Chondrocyte (in vitro differentiated cells): ENCODE measurements around the gene AP3B2. TPM values are rescaled to one million over a fixed set of nuclear protein-coding genes. Genes with fewer than 3 reads are reported as not detected.

ENCODE experiments used
- DNase-seq: peaks from one replicate; pipeline ENCODE4 v3.0.0; 2021; ENCODE audit warnings: mixed read lengths, low spot score
- H3K27ac Mint-ChIP-seq: one replicate; pipeline ENCODE4 v1.8.0; 2021; ENCODE audit warnings: mild to moderate bottlenecking, moderate library complexity, mixed read lengths; ENCODE audit not compliant: unreplicated experiment
- H3K27me3 Mint-ChIP-seq: 2 replicates; pipeline ENCODE4 v1.8.0; 2021; ENCODE audit warnings: low read depth, mixed read lengths
- H3K36me3 Mint-ChIP-seq: 2 replicates; pipeline ENCODE4 v1.8.0; 2021; ENCODE audit warnings: low read depth, mixed read lengths
- H3K4me1 Mint-ChIP-seq: 2 replicates; pipeline ENCODE4 v1.8.0; 2021; ENCODE audit warnings: low read depth, mild to moderate bottlenecking, mixed read lengths
- H3K4me3 Mint-ChIP-seq: one replicate; pipeline ENCODE4 v1.8.0; 2021; ENCODE audit warnings: mild to moderate bottlenecking, moderate library complexity, mixed read lengths; ENCODE audit not compliant: unreplicated experiment
- H3K9me3 Mint-ChIP-seq: 2 replicates; pipeline ENCODE4 v1.8.0; 2021; ENCODE audit warnings: low read depth, mixed read lengths
- total RNA-seq: library from RNA; stranded (reverse); gene quantifications from 3 replicates; pipeline ENCODE4 v1.2.1, GENCODE V29; 2021
- TF ChIP-seq, protein P1 (sequence below): fragments of 200-600 bp; sonication (generic); IDR thresholded peaks from 2 replicates; pipeline ENCODE4 v1.5.0; 2021; ENCODE audit warnings: antibody characterized with exemption, mild to moderate bottlenecking, moderate library complexity

Gene AP3B2
- total RNA-seq, 1 donor from 2014 or later: 0.80 TPM

DNA sequence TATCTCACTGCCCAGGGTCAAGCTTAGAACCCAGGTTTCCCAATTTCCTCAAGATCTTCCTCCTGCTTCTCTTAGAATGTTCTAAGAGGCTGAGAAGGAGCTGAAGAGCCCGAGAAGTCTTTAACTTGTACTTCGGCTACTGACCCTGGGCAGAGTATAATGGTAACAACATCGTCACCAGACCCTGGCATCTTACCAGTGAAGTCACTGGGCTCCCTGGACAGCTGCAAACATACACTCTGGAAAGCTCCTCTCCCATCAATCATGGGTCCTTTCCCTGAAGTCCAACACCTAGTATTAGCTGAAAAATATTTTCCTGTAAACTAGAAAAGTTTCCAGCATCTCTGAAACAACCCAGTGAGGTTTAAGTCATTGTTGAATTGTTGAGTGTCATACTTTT is 85.2 kb downstream of the AP3B2 start:
- H3K4me3 Mint-ChIP-seq: no peak overlapping the region
- peaks cover 4% of the 10 kb centered on the region for H3K27me3 Mint-ChIP-seq
- TF ChIP-seq, protein P1, sequence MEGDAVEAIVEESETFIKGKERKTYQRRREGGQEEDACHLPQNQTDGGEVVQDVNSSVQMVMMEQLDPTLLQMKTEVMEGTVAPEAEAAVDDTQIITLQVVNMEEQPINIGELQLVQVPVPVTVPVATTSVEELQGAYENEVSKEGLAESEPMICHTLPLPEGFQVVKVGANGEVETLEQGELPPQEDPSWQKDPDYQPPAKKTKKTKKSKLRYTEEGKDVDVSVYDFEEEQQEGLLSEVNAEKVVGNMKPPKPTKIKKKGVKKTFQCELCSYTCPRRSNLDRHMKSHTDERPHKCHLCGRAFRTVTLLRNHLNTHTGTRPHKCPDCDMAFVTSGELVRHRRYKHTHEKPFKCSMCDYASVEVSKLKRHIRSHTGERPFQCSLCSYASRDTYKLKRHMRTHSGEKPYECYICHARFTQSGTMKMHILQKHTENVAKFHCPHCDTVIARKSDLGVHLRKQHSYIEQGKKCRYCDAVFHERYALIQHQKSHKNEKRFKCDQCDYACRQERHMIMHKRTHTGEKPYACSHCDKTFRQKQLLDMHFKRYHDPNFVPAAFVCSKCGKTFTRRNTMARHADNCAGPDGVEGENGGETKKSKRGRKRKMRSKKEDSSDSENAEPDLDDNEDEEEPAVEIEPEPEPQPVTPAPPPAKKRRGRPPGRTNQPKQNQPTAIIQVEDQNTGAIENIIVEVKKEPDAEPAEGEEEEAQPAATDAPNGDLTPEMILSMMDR: no peak
- no peak for DNase-seq
- H3K4me1 Mint-ChIP-seq: no peaks in the 10 kb centered on the region
- H3K36me3 Mint-ChIP-seq: no peaks in the 10 kb centered on the region
- H3K9me3 Mint-ChIP-seq: no peaks in the 10 kb centered on the region
- no peak overlapping the region for H3K27ac Mint-ChIP-seq

DNA sequence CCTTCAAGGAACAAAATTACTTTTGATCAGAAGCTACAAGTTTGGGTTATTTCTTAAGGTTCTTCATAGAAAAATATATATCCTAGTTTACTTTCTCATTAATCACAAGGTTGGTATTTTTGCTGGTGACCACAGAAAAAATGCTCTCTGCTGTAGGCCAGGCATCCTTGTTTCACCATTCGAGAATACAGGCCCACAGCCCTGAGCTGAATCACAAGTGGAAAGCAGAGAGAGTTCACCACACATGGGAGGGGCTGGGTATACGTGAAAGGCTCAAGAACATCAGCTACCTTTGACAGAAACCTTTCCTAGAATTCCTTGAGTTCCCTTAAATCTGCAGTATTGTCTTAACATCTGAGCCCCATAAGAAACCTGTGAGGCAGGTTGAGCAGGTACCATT is 85.7 kb downstream of the AP3B2 start:
- Mint-ChIP-seq H3K4me1 (no peaks in the 10 kb centered on the region), H3K27ac (no peak overlapping the region), H3K4me3 (no peak overlapping the region), H3K27me3 (peaks cover 4% of the 10 kb centered on the region), H3K36me3 (no peaks in the 10 kb centered on the region), H3K9me3 (no peaks in the 10 kb centered on the region)
- TF ChIP-seq, protein P1: no peak
- no peak for DNase-seq

DNA sequence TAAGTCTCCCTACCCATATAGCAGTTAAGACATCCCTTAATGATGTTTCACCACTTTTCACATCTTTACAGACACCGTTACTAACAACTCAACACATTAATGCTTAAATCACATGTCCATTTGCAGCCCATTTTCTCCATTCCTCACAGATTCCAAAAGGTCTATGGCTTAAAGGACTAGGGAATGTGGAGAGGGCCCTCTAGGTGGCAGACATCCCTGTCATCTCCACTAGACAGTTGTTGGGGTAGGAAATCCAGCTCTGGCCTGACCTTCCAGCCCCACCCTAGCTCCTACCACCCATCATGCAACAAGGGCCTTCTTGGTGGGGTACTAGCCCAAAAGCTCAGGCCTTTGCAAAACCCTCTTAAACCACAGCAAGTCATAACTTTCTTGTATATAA is 87.7 kb downstream of the AP3B2 start:
- DNase-seq: no peak
- H3K27ac Mint-ChIP-seq: no peak overlapping the region
- H3K27me3 Mint-ChIP-seq: peaks cover 7% of the 10 kb centered on the region
- H3K4me1 Mint-ChIP-seq: no peaks in the 10 kb centered on the region
- no peaks in the 10 kb centered on the region for H3K9me3 Mint-ChIP-seq
- no peaks in the 10 kb centered on the region for H3K36me3 Mint-ChIP-seq
- no peak overlapping the region for H3K4me3 Mint-ChIP-seq
- TF ChIP-seq, protein P1: no peak

DNA sequence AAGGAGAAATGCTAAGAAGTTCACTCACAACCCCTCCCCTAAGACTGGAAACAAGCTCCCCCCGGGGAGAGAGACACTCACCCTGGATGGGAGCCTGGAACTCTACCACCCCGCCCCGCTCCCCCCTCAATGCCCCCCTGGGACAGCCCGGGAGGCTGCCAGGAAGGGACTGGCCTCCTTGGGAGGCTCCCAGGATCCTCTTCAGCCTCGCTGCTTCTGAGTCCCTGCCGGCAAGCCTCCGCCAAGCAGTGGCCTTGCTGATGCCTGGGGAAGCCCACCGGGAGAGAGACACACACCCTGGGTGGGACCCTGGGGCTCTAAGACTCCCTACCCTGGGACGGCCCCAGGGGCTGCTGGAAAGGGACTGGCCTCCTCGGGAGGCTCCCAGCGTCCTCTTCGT is 95.9 kb downstream of the AP3B2 start:
- DNase-seq: no peak
- peaks cover 4% of the 10 kb centered on the region for H3K4me1 Mint-ChIP-seq
- no peak overlapping the region for H3K4me3 Mint-ChIP-seq
- TF ChIP-seq, protein P1: no peak
- no peaks in the 10 kb centered on the region for H3K9me3 Mint-ChIP-seq
- peaks cover 17% of the 10 kb centered on the region for H3K27me3 Mint-ChIP-seq
- H3K36me3 Mint-ChIP-seq: no peaks in the 10 kb centered on the region
- no peak overlapping the region for H3K27ac Mint-ChIP-seq

DNA sequence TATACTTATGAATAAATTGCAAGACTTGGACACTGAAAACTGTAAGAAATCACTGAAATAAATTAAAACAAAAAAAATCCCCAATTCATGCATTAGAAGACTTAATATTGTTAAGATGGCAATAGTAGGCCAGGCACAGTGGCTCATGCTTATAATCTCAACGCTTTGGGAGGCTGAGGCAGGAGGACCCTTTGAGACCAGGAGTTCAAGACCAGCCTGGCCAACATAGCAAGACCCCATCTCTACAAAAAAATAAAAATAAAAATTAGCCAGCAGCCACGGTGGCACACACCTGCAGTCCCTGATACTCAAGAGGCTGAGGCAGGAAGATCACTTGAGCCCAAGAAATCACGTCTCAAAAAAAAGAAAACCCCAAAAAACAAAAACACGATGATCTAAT is 98.3 kb downstream of the AP3B2 start:
- H3K27ac Mint-ChIP-seq: no peak overlapping the region
- TF ChIP-seq, protein P1: no peak
- H3K36me3 Mint-ChIP-seq: no peaks in the 10 kb centered on the region
- no peak for DNase-seq
- H3K27me3 Mint-ChIP-seq: peaks cover 14% of the 10 kb centered on the region
- no peak overlapping the region for H3K4me3 Mint-ChIP-seq
- no peaks in the 10 kb centered on the region for H3K9me3 Mint-ChIP-seq
- H3K4me1 Mint-ChIP-seq: peaks cover 4% of the 10 kb centered on the region

Other genes starting within 250 kb of the AP3B2 start
- gene RPS17, start 169.4 kb downstream of the AP3B2 start, total RNA-seq: 991 to 1,247 TPM (median 1,001 TPM) in 3 replicates
- 0.17 to 2.7 TPM (median 2.2 TPM) in 3 replicates for gene CPEB1, start 62.5 kb downstream of the AP3B2 start, total RNA-seq
- gene FSD2, start 96.2 kb upstream of the AP3B2 start, total RNA-seq: not detected in 3 replicates
- 6.4 to 10.0 TPM (median 9.1 TPM) in 3 replicates for gene WHAMM, start 99.8 kb upstream of the AP3B2 start, total RNA-seq
- gene HOMER2, start 242.8 kb upstream of the AP3B2 start, total RNA-seq: 5.9 to 6.9 TPM (median 6.1 TPM) in 3 replicates